Skeletal muscle cell (primary cell): ENCODE data around the gene CCL3.
"Not testable (repeated sequence)": the region's sequence is repeated elsewhere in the genome, so short reads cannot be mapped to it uniquely, and the experiment has no call there.

ENCODE experiments used
- DNase-seq: peaks from one replicate; pipeline ENCODE4 v3.0.0-alpha.2; 2010; ENCODE audit warnings: low read depth
- H3K4me3 ChIP-seq: 2 replicates; pipeline ENCODE4 v1.5.1; 2011; ENCODE audit warnings: low read depth, mild to moderate bottlenecking, control low read depth, low read length, moderate library complexity

The CCL3 gene

DNA sequence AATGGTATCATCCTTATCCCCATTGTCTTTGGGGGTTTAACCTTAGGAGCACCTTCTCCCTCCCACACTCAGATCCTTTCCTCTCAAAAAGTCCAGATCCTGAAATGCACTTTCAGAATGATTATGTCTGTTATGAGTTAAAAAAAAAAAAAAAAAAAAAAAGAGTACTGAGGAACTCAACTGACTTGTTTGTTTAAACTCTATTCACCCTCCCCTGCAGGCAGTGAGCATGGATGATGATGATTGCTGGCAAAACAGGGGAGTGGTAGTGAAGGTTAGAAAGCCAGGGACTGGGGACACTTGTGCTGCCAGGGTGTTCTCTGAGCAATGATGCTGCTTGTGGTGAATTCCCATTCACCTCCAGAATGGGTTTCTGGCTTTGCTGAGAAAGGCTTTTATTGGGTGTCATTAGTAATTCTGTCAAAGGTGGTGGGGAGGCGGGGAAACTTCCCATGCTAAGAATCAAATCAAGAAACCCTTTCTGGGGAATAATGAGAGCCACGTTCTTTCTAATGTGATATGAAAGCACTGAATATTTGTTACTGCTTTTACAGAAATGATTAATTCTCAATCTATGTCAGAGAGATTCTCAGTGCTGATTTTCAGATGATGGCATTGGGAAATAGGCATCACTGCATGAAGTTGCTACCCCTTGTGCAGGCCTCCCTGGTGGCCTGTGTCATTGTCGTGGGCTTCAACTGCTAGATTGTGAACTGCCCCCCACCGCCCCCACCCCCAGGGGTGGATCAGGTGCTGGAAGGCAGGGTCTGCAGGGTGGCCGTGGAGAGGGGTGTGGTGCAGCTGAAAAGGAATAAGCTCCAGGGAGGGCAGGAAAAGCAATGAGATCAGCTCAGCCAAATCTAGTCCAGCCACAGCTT, 27.8 kb upstream of the CCL3 start:
- H3K4me3 ChIP-seq: no peak overlapping the region
- DNase-seq: no peak

DNA sequence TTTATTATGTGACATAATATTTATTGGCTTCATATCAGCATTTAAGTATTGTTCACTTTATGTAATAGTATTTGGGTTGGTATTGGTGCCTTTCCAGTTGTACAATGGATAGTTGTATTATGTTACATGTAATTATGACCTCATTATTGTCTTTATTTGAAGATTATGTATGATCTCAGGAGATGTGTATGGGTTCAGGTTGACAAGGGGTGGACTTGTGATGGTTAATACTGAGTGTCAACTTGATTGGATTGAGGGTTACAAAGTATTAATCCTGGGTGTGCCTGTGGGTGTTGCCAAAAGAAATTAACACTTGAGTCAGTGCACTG, 25.7 kb upstream of the CCL3 start:
- DNase-seq, H3K4me3 ChIP-seq: not testable (repeated sequence)

DNA sequence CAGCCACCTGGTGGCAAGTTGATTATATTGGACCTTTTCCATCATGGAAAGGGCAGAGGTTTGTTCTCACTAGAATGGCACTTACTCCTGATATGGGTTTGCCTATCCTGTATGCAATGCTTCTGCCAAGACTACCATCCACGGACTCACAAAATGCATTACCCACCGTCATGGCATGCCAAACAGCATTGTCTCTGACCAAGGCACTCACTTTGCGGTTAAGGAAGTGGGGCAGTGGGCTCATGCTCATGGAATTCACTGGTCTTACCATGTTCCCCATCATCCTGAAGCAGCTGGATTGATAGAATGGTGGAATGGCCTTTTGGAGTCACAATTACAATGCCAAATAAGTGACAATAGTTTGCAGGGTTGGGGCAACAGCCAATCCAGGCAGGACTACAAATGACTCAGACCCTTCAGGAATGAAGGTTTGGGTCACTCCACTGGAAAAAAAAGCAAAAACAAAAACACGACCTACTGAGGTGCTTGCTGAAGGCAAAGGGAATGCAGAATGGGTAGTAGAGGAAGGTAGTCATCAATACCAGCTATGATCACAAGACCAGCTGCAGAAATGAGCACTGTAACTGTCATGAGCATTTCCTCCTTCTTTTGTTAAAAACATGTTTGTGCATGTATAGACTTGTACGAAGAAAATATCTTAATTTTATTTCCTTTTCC, 25.2 kb upstream of the CCL3 start:
- not testable (repeated sequence) for H3K4me3 ChIP-seq, DNase-seq

DNA sequence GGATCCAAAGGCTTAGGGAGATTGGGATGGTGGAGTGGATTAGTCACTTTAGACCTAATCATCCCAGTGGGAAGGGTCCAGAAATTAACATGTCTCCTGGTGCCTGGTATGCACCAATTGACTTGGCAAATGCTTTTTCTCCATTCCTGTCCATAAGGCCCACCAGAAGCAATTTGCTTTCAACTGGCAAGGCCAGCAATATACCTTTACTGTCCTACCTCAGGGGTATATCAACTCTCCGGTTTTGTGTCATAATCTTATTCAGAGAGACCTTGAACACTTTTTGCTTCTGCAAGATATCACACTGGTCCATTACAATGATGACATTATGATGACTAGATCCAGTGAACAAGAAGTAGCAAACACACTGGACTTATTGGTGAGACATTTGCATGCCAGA, 23.2 kb upstream of the CCL3 start:
- not testable (repeated sequence) for DNase-seq, H3K4me3 ChIP-seq

DNA sequence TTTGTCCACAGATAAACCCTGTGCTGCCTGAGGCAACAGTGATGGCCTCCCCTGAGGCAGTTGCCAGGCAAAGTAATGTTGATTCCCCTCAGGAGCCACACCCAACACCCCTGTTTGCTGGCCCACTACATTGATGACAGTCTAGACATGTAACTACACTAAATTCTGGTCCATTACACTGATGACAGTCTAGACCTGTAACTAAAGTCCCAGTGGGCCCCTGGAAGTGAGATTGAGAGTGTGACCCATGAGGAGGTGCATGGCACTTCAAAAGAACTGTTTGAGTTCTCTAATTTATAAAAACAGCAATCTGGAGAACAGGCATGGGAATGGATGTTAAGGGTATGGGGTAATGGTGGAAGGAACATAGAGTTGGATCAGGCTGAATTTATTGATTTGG, 22.6 kb upstream of the CCL3 start:
- no peak overlapping the region for H3K4me3 ChIP-seq
- DNase-seq: no peak

DNA sequence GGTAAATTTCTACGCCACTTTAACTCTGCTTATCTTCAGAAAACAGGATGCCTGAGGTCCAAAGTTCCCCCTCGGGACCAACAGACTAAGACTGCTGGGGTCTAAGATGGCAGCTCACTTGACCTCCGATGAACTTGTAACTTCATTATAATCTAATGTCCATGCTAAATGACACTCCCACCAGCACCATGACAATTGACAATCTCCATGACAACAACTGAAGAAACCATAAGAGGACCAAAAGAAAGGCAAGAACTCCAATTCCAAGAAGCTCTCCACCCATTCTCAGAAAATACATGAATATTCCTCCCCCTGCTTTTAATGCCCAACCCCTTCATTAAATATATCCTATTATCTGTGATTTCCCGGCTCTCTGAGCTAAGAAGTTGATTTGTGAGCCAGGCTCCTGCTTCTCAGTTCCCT, 21.1 kb upstream of the CCL3 start:
- H3K4me3 ChIP-seq: no peak overlapping the region
- DNase-seq: no peak

DNA sequence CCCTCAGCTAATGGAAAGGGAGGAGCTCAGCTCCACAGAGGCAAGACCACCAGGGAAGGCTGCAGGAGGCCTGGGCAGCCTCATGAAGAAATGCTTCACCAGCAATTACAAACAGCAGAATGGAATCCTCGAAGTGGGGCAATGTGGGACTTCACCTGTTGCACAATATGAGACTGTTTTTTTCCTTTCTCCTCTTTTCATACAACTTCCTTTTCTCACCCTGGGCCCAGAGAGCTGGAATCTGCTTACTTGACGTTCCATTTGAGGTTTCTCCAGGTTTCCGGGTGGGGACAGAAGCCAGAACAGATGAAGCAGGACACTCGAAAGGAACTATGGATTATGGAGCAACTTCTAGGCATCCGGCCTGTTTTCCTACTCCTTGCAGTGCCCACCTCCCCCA, 18.3 kb upstream of the CCL3 start:
- not testable (repeated sequence) for DNase-seq, H3K4me3 ChIP-seq

DNA sequence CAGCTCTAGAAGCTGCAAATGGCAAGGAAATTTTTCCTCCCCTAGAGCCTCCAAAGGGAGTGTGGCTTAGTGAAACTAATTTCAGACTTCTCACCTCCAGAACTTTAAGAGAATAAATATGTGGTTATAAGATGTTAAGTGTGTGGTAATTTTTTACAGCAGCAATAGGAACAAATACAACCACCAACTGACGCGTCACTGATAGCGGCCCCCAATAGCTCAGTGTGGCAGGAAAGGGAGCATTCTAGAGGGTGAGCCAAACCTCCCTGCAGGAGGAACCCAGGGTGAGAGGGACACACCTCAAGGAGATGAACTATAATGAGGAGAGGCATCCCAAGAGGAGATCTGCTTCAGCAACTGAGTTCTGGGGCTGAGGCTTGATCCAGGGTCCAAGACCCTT, 17.7 kb upstream of the CCL3 start:
- H3K4me3 ChIP-seq: no peak overlapping the region
- no peak for DNase-seq

DNA sequence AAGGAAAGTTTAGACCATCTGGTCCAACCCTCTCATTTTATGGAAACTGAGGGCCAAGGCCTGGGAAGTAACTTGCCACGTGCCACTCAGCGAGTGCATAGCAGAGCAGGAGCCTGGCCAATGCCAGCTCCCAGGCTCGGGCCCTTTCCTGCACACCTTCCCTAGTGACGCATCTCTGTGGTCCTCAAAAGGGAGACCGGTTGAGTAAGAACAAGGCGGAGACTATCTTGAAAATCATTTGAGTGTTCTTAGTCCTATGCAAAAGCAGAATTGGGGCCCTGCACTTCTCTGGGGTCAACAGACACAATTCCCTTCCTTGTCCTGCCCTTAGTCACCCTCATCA, 16.5 kb upstream of the CCL3 start:
- DNase-seq: no peak
- H3K4me3 ChIP-seq: no peak overlapping the region

DNA sequence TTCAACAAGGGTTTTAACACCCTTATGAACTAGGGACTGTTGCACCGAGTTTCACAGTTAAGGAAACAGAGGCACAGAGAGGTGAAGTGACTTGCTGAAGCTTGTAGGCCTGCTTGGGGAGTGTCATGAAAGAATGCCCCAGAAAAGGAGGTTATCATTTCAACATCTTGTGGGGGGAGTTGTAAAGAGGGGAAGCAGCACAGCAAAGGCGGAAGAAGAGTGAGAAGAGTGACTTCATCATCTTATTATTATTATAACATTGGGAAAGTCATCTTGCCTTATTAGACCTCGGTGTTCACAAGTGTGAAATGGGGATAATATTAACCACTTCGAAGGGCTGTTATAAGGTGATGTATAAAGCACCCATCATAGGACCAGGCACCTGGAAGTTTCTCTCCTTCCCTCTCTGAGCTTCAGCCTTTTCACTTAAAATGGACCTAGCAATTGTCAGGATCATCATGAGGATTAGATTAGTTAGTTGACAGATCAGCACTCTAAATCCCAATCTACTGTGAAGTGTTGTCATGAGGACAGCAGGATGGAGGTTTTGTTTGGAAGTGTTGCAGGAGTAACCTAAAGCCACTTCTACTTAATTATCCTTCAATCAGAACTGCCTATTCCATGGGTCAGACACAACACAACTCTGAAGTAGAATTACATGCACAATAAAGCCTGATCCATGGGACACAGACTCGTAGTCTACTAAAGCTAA, 16.0 kb upstream of the CCL3 start:
- H3K4me3 ChIP-seq: no peak overlapping the region
- no peak for DNase-seq

DNA sequence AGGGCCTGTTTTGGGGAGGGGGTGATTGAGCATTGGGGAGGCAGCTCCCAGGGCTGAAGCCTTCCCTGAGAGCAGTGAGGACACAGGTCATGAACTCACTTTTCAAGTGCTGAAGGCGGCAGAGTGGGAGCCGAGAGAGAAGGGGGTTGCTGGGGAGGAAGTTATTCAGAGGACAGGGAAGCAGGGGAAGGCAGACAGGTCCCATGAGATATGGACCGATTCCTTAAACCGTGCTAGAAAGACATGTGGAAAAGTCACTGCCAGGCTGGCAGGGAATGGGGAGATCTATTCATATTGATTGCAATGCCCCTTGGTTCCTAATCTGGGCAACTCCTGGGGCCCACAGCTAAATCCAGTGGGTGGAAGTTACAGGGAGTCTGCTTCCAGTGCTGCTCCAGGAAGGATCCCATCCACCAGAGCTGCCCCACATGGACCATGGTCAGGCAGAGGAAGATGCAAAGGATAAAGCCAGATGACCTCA, 14.8 kb upstream of the CCL3 start:
- no peak overlapping the region for H3K4me3 ChIP-seq
- no peak for DNase-seq

DNA sequence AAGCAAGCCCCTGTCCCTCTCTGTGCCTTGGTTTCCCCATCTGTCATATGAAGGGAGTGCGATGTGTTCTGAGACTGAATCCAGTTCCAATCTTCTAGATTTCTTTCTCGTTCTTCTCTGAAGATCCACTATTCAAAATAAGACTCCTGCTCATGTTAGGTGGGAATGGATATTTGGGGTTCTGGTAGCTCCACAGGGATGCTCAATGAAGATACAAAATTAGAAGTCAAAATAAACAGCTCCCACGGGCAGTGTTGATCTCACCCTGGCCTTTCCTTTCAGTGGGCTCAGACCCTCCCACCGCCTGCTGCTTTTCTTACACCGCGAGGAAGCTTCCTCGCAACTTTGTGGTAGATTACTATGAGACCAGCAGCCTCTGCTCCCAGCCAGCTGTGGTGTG, 14.3 kb upstream of the CCL3 start:
- H3K4me3 ChIP-seq, DNase-seq: not testable (repeated sequence)

DNA sequence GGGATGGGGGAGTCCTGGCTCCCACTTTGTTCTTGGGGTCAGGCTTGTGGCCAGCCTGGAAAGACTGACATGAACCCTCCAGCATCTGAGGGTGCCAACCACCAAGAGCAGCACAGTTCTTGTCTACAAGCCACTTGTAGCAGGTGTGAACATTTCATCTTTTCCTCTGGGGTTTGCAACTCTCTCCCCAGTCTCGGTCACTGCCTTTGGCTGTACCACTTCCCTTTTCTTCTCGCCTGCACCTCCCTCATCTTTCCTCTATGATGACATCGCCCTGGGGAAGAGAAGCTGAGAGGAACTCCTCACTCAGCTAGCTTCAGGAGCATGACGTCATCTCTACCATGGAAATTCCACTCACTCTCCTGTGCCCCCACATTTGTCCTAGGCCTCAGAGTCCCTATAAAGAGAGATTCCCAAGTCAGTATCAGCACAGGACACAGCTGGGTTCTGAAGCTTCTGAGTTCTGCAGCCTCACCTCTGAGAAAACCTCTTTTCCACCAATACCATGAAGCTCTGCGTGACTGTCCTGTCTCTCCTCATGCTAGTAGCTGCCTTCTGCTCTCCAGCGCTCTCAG, 13.5 kb upstream of the CCL3 start, which contains the start of gene CCL4:
Gene CCL4 (plus strand): TSS at position 427 of the 575 bp plus-strand sequence. CDS start 79 bp downstream, at position 506.
- not testable (repeated sequence) for DNase-seq, H3K4me3 ChIP-seq

DNA sequence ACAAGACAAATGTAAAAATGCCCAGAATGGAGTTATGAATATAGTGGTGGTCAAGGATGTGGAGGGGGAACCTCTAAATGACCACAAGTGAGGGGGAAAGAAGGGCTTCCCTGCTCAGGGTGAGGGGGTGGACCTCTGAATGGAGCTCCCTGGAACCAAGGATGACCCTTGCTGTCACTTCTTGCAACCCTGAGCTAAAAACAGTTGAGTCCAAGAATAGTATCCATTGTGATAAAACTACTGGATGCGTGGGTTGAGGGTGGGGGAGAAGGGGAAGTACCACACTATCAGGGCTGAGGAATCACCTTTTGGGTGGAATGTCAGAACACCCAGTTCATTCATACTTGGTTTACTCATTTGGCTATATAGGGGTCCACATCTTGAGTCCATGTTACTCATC, 9.1 kb upstream of the CCL3 start:
- DNase-seq, H3K4me3 ChIP-seq: not testable (repeated sequence)

DNA sequence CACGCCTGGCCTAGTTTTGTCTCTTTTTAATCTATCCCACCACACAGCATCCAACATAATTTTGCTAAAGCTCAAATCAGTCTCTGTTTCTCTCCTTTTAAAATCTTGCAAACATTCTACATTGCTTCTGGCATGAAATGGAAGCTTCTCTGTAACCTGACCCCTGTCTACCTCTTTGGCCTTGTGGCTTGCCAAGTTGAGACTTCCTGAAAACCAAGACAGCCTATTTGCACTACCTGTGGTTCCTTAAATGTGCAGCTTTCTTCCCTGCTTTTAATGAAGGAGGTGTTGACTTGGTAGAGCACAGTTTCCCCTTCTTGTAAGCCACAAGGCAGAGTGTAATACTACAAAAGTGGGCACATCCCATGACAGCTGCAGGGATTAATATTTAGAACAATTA, 6.0 kb upstream of the CCL3 start:
- H3K4me3 ChIP-seq: no peak overlapping the region
- DNase-seq: no peak

DNA sequence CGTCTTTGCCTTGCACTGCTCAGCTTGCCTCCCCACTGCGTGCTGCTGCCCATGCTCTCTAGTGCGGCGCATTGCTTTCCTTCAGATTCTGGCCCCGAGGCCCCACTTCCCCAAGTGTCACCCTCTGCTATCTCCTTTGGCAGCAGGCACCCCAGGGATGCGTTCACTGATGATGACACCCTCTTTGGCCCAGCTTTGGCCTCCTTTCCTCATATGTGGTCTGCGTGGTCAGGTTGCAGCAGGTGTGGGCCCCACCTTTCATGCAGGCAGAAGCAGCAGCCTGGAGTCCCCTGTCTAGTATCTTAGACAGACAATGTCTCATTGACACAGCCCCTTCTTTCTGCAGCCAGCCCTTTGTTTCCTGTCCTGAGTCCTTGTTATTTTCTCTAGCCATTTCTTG, 4.8 kb upstream of the CCL3 start:
- no peak overlapping the region for H3K4me3 ChIP-seq
- DNase-seq: no peak

DNA sequence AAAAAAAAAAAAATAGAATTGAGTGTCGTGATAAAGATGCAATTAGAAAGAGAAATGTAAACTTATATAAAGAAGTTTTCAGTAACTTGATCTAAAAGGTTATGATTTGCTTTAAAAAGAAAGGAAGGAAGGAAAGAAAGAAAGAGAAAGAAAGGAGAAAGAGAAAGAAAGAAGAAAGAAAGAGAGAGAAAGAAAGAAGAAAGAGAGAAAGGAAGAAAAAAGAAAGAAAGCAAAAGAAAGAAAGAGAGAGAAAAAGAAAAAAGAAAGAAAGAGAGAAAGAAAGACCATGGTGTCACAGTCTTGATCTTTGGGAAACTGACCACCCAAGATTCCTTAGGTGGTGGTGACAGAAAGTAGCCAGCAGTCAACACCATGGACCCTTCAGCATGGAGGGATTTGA, 4.3 kb upstream of the CCL3 start:
- DNase-seq: no peak
- H3K4me3 ChIP-seq: no peak overlapping the region

DNA sequence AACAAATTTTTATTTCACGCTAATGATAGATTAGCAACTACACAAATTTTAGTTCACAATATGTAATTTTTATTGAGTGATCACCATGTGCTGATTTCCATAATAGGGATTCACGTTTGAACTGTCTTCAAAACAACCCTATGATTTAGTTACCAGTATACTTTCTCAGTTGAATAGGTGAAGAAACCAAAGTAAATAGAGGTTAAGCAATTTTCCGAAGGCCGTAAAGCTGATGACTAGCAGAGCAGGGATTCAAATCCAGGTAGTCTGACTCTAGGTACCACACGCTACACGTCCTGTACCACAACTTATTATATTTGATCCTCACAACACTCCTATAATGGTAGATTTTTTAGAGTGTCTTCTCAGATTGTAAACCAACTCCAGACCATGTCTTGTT, 2.8 kb upstream of the CCL3 start:
- DNase-seq: not testable (repeated sequence)

DNA sequence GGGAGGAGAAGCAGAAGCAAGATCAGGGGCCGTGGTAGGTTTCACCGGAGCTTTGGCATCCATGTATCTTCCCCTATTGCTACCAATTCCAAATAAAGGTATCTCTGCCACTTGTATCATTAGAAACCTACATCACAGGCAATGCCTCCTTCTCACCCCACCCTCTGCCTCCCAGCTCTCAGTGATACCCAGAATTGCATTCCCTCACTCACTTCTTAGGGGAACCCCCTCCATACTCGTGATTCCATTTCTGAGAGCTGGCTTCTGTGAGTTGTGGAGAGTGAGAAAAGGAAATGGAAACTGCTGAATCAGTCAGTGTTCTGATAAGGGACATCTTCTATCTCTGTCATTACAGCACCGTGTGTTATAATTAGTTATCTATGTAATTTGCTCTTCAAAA, 2.3 kb upstream of the CCL3 start:
- DNase-seq: no peak

More for the DNA sequence above, 2.8 kb upstream of the CCL3 start:
- H3K4me3 ChIP-seq: not testable (repeated sequence)

DNA sequence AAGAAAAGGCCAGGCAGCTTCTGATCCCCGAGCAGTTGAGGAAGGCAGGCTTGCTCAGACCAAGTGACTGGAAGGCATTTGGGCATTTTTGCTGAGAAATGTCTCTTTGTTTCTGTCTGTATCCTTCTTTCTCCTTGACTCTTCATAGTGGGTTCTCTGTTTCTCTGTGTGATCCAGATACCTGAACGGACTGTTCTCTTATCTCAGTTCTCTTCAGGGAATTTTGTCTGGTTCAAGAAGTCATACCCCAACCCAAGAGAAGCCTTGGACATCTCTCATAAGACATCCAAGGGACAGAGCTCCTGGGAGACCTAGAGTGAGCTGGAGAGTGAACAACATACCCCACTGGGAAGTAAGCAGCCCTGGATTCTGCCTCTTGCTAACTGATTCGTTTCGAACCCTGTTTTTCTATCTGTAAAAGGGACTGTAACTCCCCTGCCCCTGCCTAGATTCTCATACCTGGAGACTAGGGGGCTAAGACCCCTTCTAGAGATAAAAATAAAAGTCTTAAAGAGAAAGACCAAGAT, 541 bp downstream of the CCL3 start:
- H3K4me3 ChIP-seq: no peak overlapping the region
- DNase-seq: no peak

More for the DNA sequence above, 2.3 kb upstream of the CCL3 start:
- H3K4me3 ChIP-seq: no peak overlapping the region
